ENCODE data around the gene UBE2O. TPM values are rescaled to one million over a fixed set of nuclear protein-coding genes. Genes with fewer than 3 reads are reported as not detected.
"Not testable (repeated sequence)": the region's sequence is repeated elsewhere in the genome, so short reads cannot be mapped to it uniquely, and the experiment has no call there.

Gene UBE2O
- total and polyA plus RNA-seq, 7 experiments from 2014 or later: 8.7 to 50.8 (median 39.2) TPM

GRCh38 chr17:76359776-76360175 is 93.2 kb downstream of the UBE2O start:
- H3K9me3 ChIP-seq (ENCODE audit: control insufficient read depth in 2 of 3, low read length in 3 of 3); intact Hi-C loops (cut with micrococcal nuclease); H3K36me3 Mint-ChIP-seq; H3K4me1 Mint-ChIP-seq; H3K27me3 ChIP-seq (ENCODE audit: control insufficient read depth in 2 of 2, insufficient read depth in 2 of 2, low read length in 2 of 2); H3K9me3 Mint-ChIP-seq; ATAC-seq; DNase-seq; H3K27ac ChIP-seq (ENCODE audit: low read depth, low read length); H3K4me3 ChIP-seq (ENCODE audit: low read length); H3K27ac Mint-ChIP-seq; H3K36me3 ChIP-seq (ENCODE audit: control insufficient read depth in 2 of 3, insufficient read depth in 3 of 3, low read length in 3 of 3); H3K27me3 Mint-ChIP-seq; H3K4me1 ChIP-seq (ENCODE audit: control insufficient read depth in 2 of 2, insufficient read depth in 2 of 2, low read length in 2 of 2); H3K4me3 Mint-ChIP-seq: not testable (repeated sequence)
- POLR2A ChIA-PET: interaction anchor here (0.5 kb wide), 1 partner anchor 369 kb away, joined by 5 read pairs; no protein-coding TSS in a partner anchor
- CTCF ChIA-PET: interaction anchor here (0.6 kb wide), 1 partner anchor 16 kb away, joined by 3 read pairs; no protein-coding TSS in a partner anchor

- Mint-ChIP-seq H3K4me3 (no peak overlapping the region), H3K9me3 (no peaks in the 10 kb centered on the region), H3K27me3 (peaks cover 0 to 8% (median 0%) of the 10 kb centered on the region in 5 donors), H3K4me1 (peaks cover 0 to 12% (median under 1%) of the 10 kb centered on the region in 7 donors), H3K36me3 (no peaks in the 10 kb centered on the region), H3K27ac (no peak overlapping the region)
- ChIA-PET CTCF (interaction anchor here (0.6 kb wide), 1 partner anchor 16 kb away, joined by 3 read pairs; no protein-coding TSS in a partner anchor), POLR2A (no interaction called here)
- Histone ChIP-seq H3K27me3 (ENCODE audit: control insufficient read depth in 2 of 2, insufficient read depth in 2 of 2, low read length in 2 of 2) (no peaks in the 10 kb centered on the region), H3K27ac (ENCODE audit: low read depth, low read length) (no peak overlapping the region), H3K4me1 (ENCODE audit: control insufficient read depth in 2 of 2, insufficient read depth in 2 of 2, low read length in 2 of 2) (no peaks in the 10 kb centered on the region), H3K9me3 (ENCODE audit: control insufficient read depth in 2 of 3, low read length in 3 of 3) (no peaks in the 10 kb centered on the region), H3K36me3 (ENCODE audit: control insufficient read depth in 2 of 3, insufficient read depth in 3 of 3, low read length in 3 of 3) (no peaks in the 10 kb centered on the region), H3K4me3 (ENCODE audit: low read length) (no peak overlapping the region)
- intact Hi-C loops (cut with micrococcal nuclease): no loop called here
- ATAC-seq (no peak), DNase-seq (no peak)
Measured at GRCh38 chr17:76359375-76359774, 93.6 kb downstream of the UBE2O start.

GRCh38 chr17:76357597-76358158 is 95.3 kb downstream of the UBE2O start:
- POLR2A ChIA-PET: no interaction called here
- ATAC-seq: no peak
- CTCF ChIA-PET: no interaction called here

GRCh38 chr17:76356803-76357456 is 96.0 kb downstream of the UBE2O start:
- ChIA-PET POLR2A (interaction anchor here (0.6 kb wide), 1 partner anchor 24 kb away, joined by 3 read pairs; no protein-coding TSS in a partner anchor), CTCF (no interaction called here)
- Histone ChIP-seq H3K9me3 (ENCODE audit: control insufficient read depth in 2 of 3, low read length in 3 of 3) (no peaks in the 10 kb centered on the region), H3K4me1 (ENCODE audit: control insufficient read depth in 2 of 2, insufficient read depth in 2 of 2, low read length in 2 of 2) (no peaks in the 10 kb centered on the region), H3K27ac (ENCODE audit: low read depth, low read length) (no peak overlapping the region), H3K4me3 (ENCODE audit: low read length) (no peak overlapping the region), H3K36me3 (ENCODE audit: control insufficient read depth in 2 of 3, insufficient read depth in 3 of 3, low read length in 3 of 3) (peaks cover 0 to 7% (median 0%) of the 10 kb centered on the region in 3 experiments), H3K27me3 (ENCODE audit: control insufficient read depth in 2 of 2, insufficient read depth in 2 of 2, low read length in 2 of 2) (no peaks in the 10 kb centered on the region)
- ATAC-seq: no peak
- peaks cover 8 to 26% (median 18%) of the 10 kb centered on the region in 7 donors for H3K4me1 Mint-ChIP-seq
- H3K36me3 Mint-ChIP-seq: peaks cover 0 to under 1% (median 0%) of the 10 kb centered on the region in 5 donors
- peaks cover 0 to 5% (median 0%) of the 10 kb centered on the region in 5 donors for H3K27me3 Mint-ChIP-seq
- DNase-seq: no peak
- intact Hi-C loops (cut with micrococcal nuclease): no loop called here
- no peaks in the 10 kb centered on the region for H3K9me3 Mint-ChIP-seq
- H3K4me3 Mint-ChIP-seq: peak overlapping the region in 2 of 10 donors; percentile 17 to 38
- H3K27ac Mint-ChIP-seq: no peak overlapping the region

More at GRCh38 chr17:76357597-76358158, 95.3 kb downstream of the UBE2O start:
- Histone ChIP-seq H3K9me3 (ENCODE audit: control insufficient read depth in 2 of 3, low read length in 3 of 3) (no peaks in the 10 kb centered on the region), H3K4me1 (ENCODE audit: control insufficient read depth in 2 of 2, insufficient read depth in 2 of 2, low read length in 2 of 2) (no peaks in the 10 kb centered on the region), H3K4me3 (ENCODE audit: low read length) (no peak overlapping the region), H3K36me3 (ENCODE audit: control insufficient read depth in 2 of 3, insufficient read depth in 3 of 3, low read length in 3 of 3) (peaks cover 0 to 7% (median 0%) of the 10 kb centered on the region in 3 experiments), H3K27ac (ENCODE audit: low read depth, low read length) (no peak overlapping the region), H3K27me3 (ENCODE audit: control insufficient read depth in 2 of 2, insufficient read depth in 2 of 2, low read length in 2 of 2) (no peaks in the 10 kb centered on the region)
- no peak for DNase-seq
- H3K9me3 Mint-ChIP-seq: no peaks in the 10 kb centered on the region
- intact Hi-C loops (cut with micrococcal nuclease): no loop called here
- H3K4me3 Mint-ChIP-seq: no peak overlapping the region
- no peak overlapping the region for H3K27ac Mint-ChIP-seq
- H3K4me1 Mint-ChIP-seq: peaks cover 6 to 21% (median 11%) of the 10 kb centered on the region in 7 donors
- peaks cover 0 to 8% (median 0%) of the 10 kb centered on the region in 5 donors for H3K27me3 Mint-ChIP-seq
- no peaks in the 10 kb centered on the region for H3K36me3 Mint-ChIP-seq

GRCh38 chr17:76354747-76355310 is 98.1 kb downstream of the UBE2O start:
- Mint-ChIP-seq H3K27me3 (no peaks in the 10 kb centered on the region), H3K4me3 (peak overlapping the region; percentile 61 to 99 (median 90)), H3K9me3 (no peaks in the 10 kb centered on the region), H3K4me1 (peaks cover 13 to 35% (median 19%) of the 10 kb centered on the region in 7 donors), H3K36me3 (peaks cover 0 to 4% (median 0%) of the 10 kb centered on the region in 5 donors), H3K27ac (peak overlapping the region in 5 of 9 donors; percentile 59 to 96 (median 91))
- Histone ChIP-seq H3K27ac (ENCODE audit: low read depth, low read length) (no peak overlapping the region), H3K27me3 (ENCODE audit: control insufficient read depth in 2 of 2, insufficient read depth in 2 of 2, low read length in 2 of 2) (no peaks in the 10 kb centered on the region), H3K9me3 (ENCODE audit: control insufficient read depth in 2 of 3, low read length in 3 of 3) (no peaks in the 10 kb centered on the region), H3K4me3 (ENCODE audit: low read length) (no peak overlapping the region), H3K4me1 (ENCODE audit: control insufficient read depth in 2 of 2, insufficient read depth in 2 of 2, low read length in 2 of 2) (no peaks in the 10 kb centered on the region), H3K36me3 (ENCODE audit: control insufficient read depth in 2 of 3, insufficient read depth in 3 of 3, low read length in 3 of 3) (peaks cover 0 to 7% (median 0%) of the 10 kb centered on the region in 3 experiments)
- intact Hi-C loops (cut with micrococcal nuclease): loop anchor here (1.0 to 5.0 kb wide), 9 partner anchors 28 to 688 kb away; partner anchors contain the start of genes FBF1 (in 1 of the 2), MFSD11 (in 1 of the 2), RECQL5 (in 1 of the 2) and RHBDF2 (in 1 of the 2)
- CTCF ChIA-PET: interaction anchor here (0.6 to 0.9 kb wide), 2 partner anchors 43 to 228 kb away, joined by 3 to 5 read pairs; no protein-coding TSS in a partner anchor
- POLR2A ChIA-PET: interaction anchor here (0.6 to 0.7 kb wide), 2 partner anchors 43 to 627 kb away, joined by 3 read pairs; no protein-coding TSS in a partner anchor
- DNase-seq: no peak
- ATAC-seq: no peak

GRCh38 chr17:76354317-76354729 is 98.6 kb downstream of the UBE2O start:
- CTCF ChIA-PET: interaction anchor here (0.6 to 0.9 kb wide), 2 partner anchors 44 to 228 kb away, joined by 3 to 5 read pairs; no protein-coding TSS in a partner anchor
- no peaks in the 10 kb centered on the region for H3K4me1 ChIP-seq (ENCODE audit: control insufficient read depth in 2 of 2, insufficient read depth in 2 of 2, low read length in 2 of 2)
- DNase-seq (no peak), ATAC-seq (no peak)
- Mint-ChIP-seq H3K27ac (peak overlapping the region; percentile 91 to 100 (median 96)), H3K27me3 (no peaks in the 10 kb centered on the region), H3K4me1 (peaks cover 13 to 35% (median 19%) of the 10 kb centered on the region in 7 donors), H3K9me3 (no peaks in the 10 kb centered on the region), H3K36me3 (peaks cover 0 to 4% (median 0%) of the 10 kb centered on the region in 5 donors), H3K4me3 (peak overlapping the region; percentile 89 to 99 (median 94))
- peak overlapping the region; percentile 81 for H3K27ac ChIP-seq (ENCODE audit: low read depth, low read length)
- intact Hi-C loops (cut with micrococcal nuclease): loop anchor here (1.0 to 5.0 kb wide), 9 partner anchors 29 to 687 kb away; partner anchors contain the start of genes FBF1 (in 1 of the 2), MFSD11 (in 1 of the 2), RECQL5 (in 1 of the 2) and RHBDF2 (in 1 of the 2)
- peak overlapping the region; percentile 97 for H3K4me3 ChIP-seq (ENCODE audit: low read length)
- peaks cover 0 to 7% (median 0%) of the 10 kb centered on the region in 3 experiments for H3K36me3 ChIP-seq (ENCODE audit: control insufficient read depth in 2 of 3, insufficient read depth in 3 of 3, low read length in 3 of 3)
- POLR2A ChIA-PET: interaction anchor here (1.0 to 1.5 kb wide), 4 partner anchors 15 to 250 kb away, joined by 3 to 5 read pairs (median 3); partner anchors contain the start of gene EXOC7
- no peaks in the 10 kb centered on the region for H3K27me3 ChIP-seq (ENCODE audit: control insufficient read depth in 2 of 2, insufficient read depth in 2 of 2, low read length in 2 of 2)
- H3K9me3 ChIP-seq (ENCODE audit: control insufficient read depth in 2 of 3, low read length in 3 of 3): no peaks in the 10 kb centered on the region

Data from naive thymus-derived CD4-positive, alpha-beta T cell (primary cell).